Right atrium auricular region (tissue), 2 donors: ENCODE measurements around the gene RNF7. TPM values are rescaled to one million over a fixed set of nuclear protein-coding genes. Genes with fewer than 3 reads are reported as not detected.
"Not testable (repeated sequence)": the region's sequence is repeated elsewhere in the genome, so short reads cannot be mapped to it uniquely, and the experiment has no call there.

Experiments
- DNase-seq: peaks from one replicate; pipeline ENCODE4 v3.0.0-alpha.2; 2019; ENCODE audit warnings: low spot score
- H3K27ac ChIP-seq, 2 donors: fragments of 200-600 bp; sonication (generic); 1 replicate in 1 of 2; 2 replicates in 1 of 2; pipeline ENCODE4 v1.5.1; 2016 to 2019
- H3K27me3 ChIP-seq, 2 donors: fragments of 200-600 bp; sonication (generic); one replicate each; pipeline versions ENCODE4 v1.5.1 to v1.6.0; 2017 to 2019
- H3K36me3 ChIP-seq: fragments of 200-600 bp; sonication (generic); one replicate; pipeline ENCODE4 v1.5.1; 2016
- H3K4me1 ChIP-seq, 2 donors: fragments of 200-600 bp; sonication (generic); one replicate each; pipeline versions ENCODE4 v1.5.1 to v1.6.0; 2017 to 2019
- H3K4me3 ChIP-seq, 2 donors: fragments of 200-600 bp; sonication (generic); 1 replicate in 1 of 2; 2 replicates in 1 of 2; pipeline ENCODE4 v1.5.1; 2017 to 2019; ENCODE audit warnings: mild to moderate bottlenecking in 1 of 2, moderate library complexity in 1 of 2
- H3K9me3 ChIP-seq, 2 donors: fragments of 200-600 bp; sonication (generic); one replicate each; pipeline ENCODE4 v1.5.1; 2019
- total RNA-seq, 2 donors: library from RNA; depleted of rRNA; stranded (reverse); fragments of >200 nt; gene quantifications; one replicate each; pipeline ENCODE4 v1.1.0, GENCODE V29; 2016
- TF ChIP-seq, protein P1 (sequence below), 2 donors: fragments of 200-600 bp; sonication (generic); IDR thresholded peaks; one replicate each; pipeline ENCODE4 v1.5.1; 2019; ENCODE audit warnings: antibody characterized with exemption in 2 of 2

RNF7 gene
- total RNA-seq: 10 to 100 TPM; 64.9 to 81.2 TPM

DNA sequence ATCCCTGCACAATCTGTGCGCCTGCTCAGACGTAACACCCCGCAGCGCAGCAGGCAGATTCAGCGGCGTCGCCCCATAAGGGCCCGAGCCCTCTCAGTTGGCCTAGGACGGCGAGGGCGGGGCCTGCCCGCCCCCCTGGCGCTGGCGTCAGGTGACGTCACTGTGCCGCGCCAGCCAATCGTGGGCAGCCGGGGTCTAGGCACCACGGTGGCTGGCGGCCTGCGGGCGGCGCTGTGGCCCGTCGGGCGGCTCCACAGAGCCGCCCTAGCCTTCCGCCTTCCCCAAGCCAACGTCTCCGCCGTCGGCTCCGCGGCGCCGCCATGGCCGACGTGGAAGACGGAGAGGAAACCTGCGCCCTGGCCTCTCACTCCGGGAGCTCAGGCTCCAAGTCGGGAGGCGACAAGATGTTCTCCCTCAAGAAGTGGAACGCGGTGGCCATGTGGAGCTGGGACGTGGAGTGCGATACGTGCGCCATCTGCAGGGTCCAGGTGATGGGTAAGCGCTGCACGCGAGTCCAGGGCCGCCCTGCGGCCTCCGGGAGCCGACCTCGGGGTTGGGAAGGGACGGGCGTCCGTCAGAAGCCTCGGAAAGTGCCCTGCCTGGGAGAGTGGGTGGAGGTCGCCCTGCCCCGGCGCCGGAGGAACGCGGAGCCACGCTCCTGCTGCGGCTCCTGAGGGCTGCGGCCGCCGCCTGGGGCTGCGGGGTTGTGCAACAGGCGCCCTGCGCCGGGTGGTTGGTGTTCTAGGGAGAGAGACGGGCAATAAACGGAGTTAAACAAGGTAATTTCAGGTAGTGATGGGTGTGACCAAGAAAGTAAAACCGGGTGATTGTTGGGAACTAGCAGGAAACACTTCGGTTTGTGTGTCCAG lies at the start of gene RNF7:
TSS of gene RNF7 (plus strand) at position 277 of the 869 bp plus-strand sequence. CDS start at position 321, 44 bp downstream.
- DNase-seq: peak; percentile 95
- H3K27ac ChIP-seq: peak within 1 kb of the TSS; percentile 94 to 99

DNA sequence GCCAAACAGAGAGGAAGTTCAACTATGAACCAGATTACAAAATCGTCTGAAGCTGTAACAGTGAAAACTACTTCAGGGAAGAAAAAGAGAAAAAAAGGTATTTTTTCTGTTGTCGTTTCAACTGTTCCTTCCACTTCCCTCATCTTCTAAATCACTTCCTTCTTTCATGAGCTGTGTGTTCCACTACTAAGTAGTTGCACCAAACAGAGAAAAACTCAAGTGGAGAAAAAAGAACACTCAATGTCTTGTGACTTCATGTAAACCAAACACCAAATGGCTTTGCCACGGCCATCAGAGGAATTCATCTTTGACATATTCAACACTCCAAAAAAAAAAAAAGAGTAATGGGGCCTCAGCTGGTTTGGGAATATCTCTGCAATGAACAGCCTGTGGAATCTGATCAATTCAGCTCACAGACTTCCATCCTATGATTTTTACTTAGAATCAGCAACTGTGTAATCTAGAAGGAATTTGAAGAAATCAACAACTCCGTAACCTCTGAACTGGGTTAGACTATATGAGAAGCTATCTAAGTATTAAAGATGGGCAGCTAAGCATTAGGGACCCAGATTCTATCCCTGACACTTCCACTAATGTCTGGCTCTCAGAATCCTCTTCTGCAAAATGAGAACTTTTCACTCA lies 47.5 kb upstream of the RNF7 start:
- no peak for DNase-seq
- no peaks in the 10 kb centered on the region for H3K9me3 ChIP-seq
- no peaks in the 10 kb centered on the region for H3K36me3 ChIP-seq
- no peak overlapping the region for H3K27ac ChIP-seq
- TF ChIP-seq, protein P1, sequence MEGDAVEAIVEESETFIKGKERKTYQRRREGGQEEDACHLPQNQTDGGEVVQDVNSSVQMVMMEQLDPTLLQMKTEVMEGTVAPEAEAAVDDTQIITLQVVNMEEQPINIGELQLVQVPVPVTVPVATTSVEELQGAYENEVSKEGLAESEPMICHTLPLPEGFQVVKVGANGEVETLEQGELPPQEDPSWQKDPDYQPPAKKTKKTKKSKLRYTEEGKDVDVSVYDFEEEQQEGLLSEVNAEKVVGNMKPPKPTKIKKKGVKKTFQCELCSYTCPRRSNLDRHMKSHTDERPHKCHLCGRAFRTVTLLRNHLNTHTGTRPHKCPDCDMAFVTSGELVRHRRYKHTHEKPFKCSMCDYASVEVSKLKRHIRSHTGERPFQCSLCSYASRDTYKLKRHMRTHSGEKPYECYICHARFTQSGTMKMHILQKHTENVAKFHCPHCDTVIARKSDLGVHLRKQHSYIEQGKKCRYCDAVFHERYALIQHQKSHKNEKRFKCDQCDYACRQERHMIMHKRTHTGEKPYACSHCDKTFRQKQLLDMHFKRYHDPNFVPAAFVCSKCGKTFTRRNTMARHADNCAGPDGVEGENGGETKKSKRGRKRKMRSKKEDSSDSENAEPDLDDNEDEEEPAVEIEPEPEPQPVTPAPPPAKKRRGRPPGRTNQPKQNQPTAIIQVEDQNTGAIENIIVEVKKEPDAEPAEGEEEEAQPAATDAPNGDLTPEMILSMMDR (IDR thresholded peaks at IDR 0.05): no peak
- H3K27me3 ChIP-seq: no peaks in the 10 kb centered on the region
- H3K4me3 ChIP-seq: no peak overlapping the region
- H3K4me1 ChIP-seq: peaks cover 0 to 14% of the 10 kb centered on the region in 2 donors

More for the DNA sequence above, at the start of gene RNF7:
- H3K4me3 ChIP-seq: peak within 1 kb of the TSS; percentile 93 to 94
- peaks cover 0 to 32% of the 10 kb centered on the region in 2 donors for H3K4me1 ChIP-seq
- TF ChIP-seq, protein P1 (IDR thresholded peaks at IDR 0.05): peak; percentile 78 to 96
- peaks cover 4% of the 10 kb centered on the region for H3K36me3 ChIP-seq
- H3K9me3 ChIP-seq: no peaks in the 10 kb centered on the region
- no peaks in the 10 kb centered on the region for H3K27me3 ChIP-seq

DNA sequence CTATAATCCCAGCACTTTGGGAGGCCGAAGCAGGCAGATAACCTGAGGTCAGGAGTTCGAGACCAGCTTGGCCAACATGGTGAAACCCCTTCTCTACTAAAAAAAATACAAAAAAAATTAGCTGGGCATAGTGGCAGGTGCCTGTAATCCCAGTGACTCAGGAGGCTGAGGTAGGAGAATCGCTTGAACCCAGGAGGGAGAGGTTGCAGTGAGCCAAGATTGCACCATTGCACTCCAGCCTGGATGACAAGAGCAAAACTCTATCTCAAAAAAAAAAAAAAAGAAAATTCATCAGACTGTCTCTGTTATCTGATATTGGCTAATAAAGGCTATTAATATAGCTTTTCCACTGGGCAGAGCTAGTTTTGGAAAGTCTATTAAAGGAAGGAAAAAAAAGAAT lies 46.6 kb upstream of the RNF7 start:
- H3K4me3 ChIP-seq, H3K4me1 ChIP-seq, H3K36me3 ChIP-seq, H3K9me3 ChIP-seq, DNase-seq, H3K27ac ChIP-seq, H3K27me3 ChIP-seq: not testable (repeated sequence)

DNA sequence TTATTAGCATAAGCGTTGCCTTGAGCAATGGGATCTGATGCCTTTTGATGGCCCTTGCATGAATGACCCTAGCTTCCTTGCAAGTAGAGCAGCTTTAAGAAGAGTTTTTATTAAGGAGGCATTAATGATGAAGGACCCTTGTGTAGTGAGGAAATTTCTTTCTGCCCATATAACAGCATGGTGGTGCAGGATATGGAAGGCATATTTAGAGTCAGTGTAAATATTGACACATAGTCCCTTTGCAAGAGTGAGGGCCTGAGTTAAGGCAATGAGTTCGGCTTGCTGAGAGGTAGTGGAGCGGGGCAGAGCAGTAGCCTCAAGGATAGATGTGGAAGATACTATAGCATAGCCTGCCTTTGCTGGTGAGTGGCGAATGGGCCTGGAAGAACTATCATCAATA lies 45.1 kb upstream of the RNF7 start:
- not testable (repeated sequence) for DNase-seq

DNA sequence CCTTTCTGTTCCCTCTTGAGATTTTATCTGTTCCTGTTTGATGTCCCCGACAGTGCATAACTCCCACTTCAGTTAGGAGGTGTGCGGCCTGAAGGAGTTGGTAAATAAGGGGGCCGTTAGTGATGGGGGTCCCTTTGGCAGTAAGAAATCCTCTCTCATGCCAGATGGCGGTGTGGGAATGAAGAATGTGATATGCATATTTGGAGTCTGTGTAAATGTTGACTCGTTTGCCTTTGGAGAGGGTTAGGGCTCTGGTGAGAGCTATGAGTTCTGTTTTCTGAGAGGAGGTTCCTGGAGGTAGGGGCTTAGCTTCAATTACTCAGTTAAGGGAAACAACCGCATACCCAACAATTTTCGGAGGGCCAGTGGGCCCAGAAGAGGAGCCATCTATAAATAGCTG lies 38.8 kb upstream of the RNF7 start:
- TF ChIP-seq, protein P1 (IDR thresholded peaks at IDR 0.05): no peak
- Histone ChIP-seq H3K4me1 (no peaks in the 10 kb centered on the region), H3K36me3 (no peaks in the 10 kb centered on the region), H3K4me3 (no peak overlapping the region), H3K27me3 (no peaks in the 10 kb centered on the region), H3K9me3 (no peaks in the 10 kb centered on the region), H3K27ac (no peak overlapping the region)
- no peak for DNase-seq

More for the DNA sequence above, 45.1 kb upstream of the RNF7 start:
- not testable (repeated sequence) for H3K27ac ChIP-seq, H3K4me1 ChIP-seq, H3K4me3 ChIP-seq, H3K27me3 ChIP-seq, H3K36me3 ChIP-seq, H3K9me3 ChIP-seq

DNA sequence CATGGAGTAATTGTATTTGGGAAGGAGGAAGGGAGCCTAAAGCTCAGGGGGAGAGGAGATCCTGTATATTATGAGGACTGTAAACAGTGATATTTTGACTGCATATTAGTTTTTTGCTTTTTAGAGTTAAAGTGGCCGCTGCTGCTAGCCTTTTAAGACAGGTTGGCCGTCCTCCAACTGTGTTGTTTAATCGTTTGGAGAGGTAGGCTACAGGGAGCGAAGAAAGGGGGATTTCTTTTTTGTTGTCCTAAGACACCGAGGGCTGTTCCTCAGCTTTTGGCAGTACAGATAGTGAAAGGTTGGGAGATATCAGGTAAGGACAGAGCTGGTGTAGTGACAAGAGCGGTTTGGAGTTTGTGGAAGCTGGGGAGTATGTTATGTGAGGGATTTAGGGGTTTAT lies 38.2 kb upstream of the RNF7 start:
- H3K36me3 ChIP-seq: no peaks in the 10 kb centered on the region
- H3K4me3 ChIP-seq: no peak overlapping the region
- no peak for DNase-seq
- H3K27me3 ChIP-seq: no peaks in the 10 kb centered on the region
- TF ChIP-seq, protein P1 (IDR thresholded peaks at IDR 0.05): no peak
- no peak overlapping the region for H3K27ac ChIP-seq
- no peaks in the 10 kb centered on the region for H3K9me3 ChIP-seq
- H3K4me1 ChIP-seq: no peaks in the 10 kb centered on the region

DNA sequence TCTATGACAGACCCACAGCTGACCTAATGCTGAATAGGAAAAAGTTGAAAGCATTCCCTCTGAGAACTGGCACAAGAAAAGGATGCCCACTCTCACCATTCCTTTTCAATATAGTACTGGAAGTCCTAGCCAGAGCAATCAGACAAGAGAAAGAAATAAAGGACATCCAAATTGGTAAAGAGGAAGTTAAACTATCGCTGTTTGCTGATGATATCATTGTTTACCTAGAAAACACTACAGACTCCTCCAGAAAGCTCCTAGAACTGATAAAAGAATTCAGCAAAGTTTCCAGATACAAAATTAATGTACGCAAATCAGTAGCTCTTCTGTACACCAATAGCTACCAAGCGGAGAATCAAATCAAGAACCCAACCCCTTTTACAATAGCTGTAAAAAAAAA lies 34.7 kb upstream of the RNF7 start:
- not testable (repeated sequence) for H3K4me3 ChIP-seq, H3K4me1 ChIP-seq, H3K27me3 ChIP-seq, H3K27ac ChIP-seq, H3K9me3 ChIP-seq, DNase-seq, H3K36me3 ChIP-seq
